ENCODE measurements around the gene WRAP73.

The WRAP73 gene

GRCh38 chr1:3685906-3686305, 36.0 kb upstream of the WRAP73 start:
- intact Hi-C loops (cut with DNase I; ENCODE audit: low total_unique reads): no loop called here
- Histone ChIP-seq H3K36me3 (no peaks in the 10 kb centered on the region), H3K4me1 (no peaks in the 10 kb centered on the region), H3K9me3 (no peaks in the 10 kb centered on the region), H3K4me3 (no peak overlapping the region), H3K27me3 (peaks cover 0 to 54% of the 10 kb centered on the region in 2 donors), H3K27ac (no peak overlapping the region)
- no peak for TF ChIP-seq CTCF (IDR thresholded peaks at IDR 0.05)
- no peak for DNase-seq

GRCh38 chr1:3685222-3685621, 35.3 kb upstream of the WRAP73 start:
- no peaks in the 10 kb centered on the region for H3K4me1 ChIP-seq
- intact Hi-C loops (cut with DNase I; ENCODE audit: low total_unique reads): no loop called here
- H3K36me3 ChIP-seq: no peaks in the 10 kb centered on the region
- H3K9me3 ChIP-seq: no peaks in the 10 kb centered on the region
- no peak for TF ChIP-seq CTCF (IDR thresholded peaks at IDR 0.05)
- DNase-seq: no peak
- H3K27me3 ChIP-seq: peaks cover 0 to 61% of the 10 kb centered on the region in 2 donors
- no peak overlapping the region for H3K27ac ChIP-seq
- no peak overlapping the region for H3K4me3 ChIP-seq

GRCh38 chr1:3683992-3684391, 34.1 kb upstream of the WRAP73 start:
- Histone ChIP-seq H3K27me3 (peaks cover 0 to 55% of the 10 kb centered on the region in 2 donors), H3K4me1 (no peaks in the 10 kb centered on the region), H3K4me3 (no peak overlapping the region), H3K36me3 (no peaks in the 10 kb centered on the region), H3K9me3 (no peaks in the 10 kb centered on the region), H3K27ac (no peak overlapping the region)
- intact Hi-C loops (cut with DNase I; ENCODE audit: low total_unique reads): no loop called here
- no peak for TF ChIP-seq CTCF (IDR thresholded peaks at IDR 0.05)
- no peak for DNase-seq

- DNase-seq: no peak
- no peaks in the 10 kb centered on the region for H3K36me3 ChIP-seq
- no peaks in the 10 kb centered on the region for H3K4me1 ChIP-seq
- no peaks in the 10 kb centered on the region for H3K9me3 ChIP-seq
- intact Hi-C loops (cut with DNase I; ENCODE audit: low total_unique reads): no loop called here
- H3K27ac ChIP-seq: no peak overlapping the region
- peaks cover 0 to 55% of the 10 kb centered on the region in 2 donors for H3K27me3 ChIP-seq
- H3K4me3 ChIP-seq: no peak overlapping the region
- no peak for TF ChIP-seq CTCF (IDR thresholded peaks at IDR 0.05)
These were observed 33.3 kb upstream of the WRAP73 start for GRCh38 chr1:3683197-3683596.

GRCh38 chr1:3681898-3682806, 32.2 kb upstream of the WRAP73 start:
- DNase-seq: no peak
- Histone ChIP-seq H3K9me3 (no peaks in the 10 kb centered on the region), H3K27me3 (peaks cover 0 to 53% of the 10 kb centered on the region in 2 donors), H3K36me3 (no peaks in the 10 kb centered on the region), H3K27ac (no peak overlapping the region), H3K4me1 (no peaks in the 10 kb centered on the region), H3K4me3 (no peak overlapping the region)
- TF ChIP-seq CTCF (IDR thresholded peaks at IDR 0.05): no peak
- intact Hi-C loops (cut with DNase I; ENCODE audit: low total_unique reads): no loop called here
